Mesodermal cell (in vitro differentiated cells): ENCODE measurements around the gene MYO16.

Experiments used
- H3K27ac ChIP-seq: 2 replicates; pipeline ENCODE4 v1.7.0; 2013; ENCODE audit warnings: mild to moderate bottlenecking, low read depth, low read length, moderate library complexity; ENCODE audit not compliant: severe bottlenecking
- H3K36me3 ChIP-seq: 2 replicates; pipeline ENCODE4 v1.7.1; 2013; ENCODE audit warnings: mild to moderate bottlenecking, low read length, moderate library complexity; ENCODE audit not compliant: control insufficient read depth, insufficient read depth
- H3K4me1 ChIP-seq: one replicate; pipeline ENCODE4 v1.7.1; 2013; ENCODE audit warnings: mild to moderate bottlenecking, low read length; ENCODE audit not compliant: insufficient read depth, control insufficient read depth, poor library complexity, severe bottlenecking
- H3K4me3 ChIP-seq: 2 replicates; pipeline ENCODE4 v1.7.0; 2013; ENCODE audit warnings: low read length, control low read depth, mild to moderate bottlenecking; ENCODE audit not compliant: insufficient read depth, poor library complexity, severe bottlenecking; ENCODE audit errors: extremely low read depth
- H3K9me3 ChIP-seq: 2 replicates; pipeline ENCODE4 v1.7.1; 2013; ENCODE audit warnings: mild to moderate bottlenecking, low read length, moderate library complexity; ENCODE audit not compliant: control insufficient read depth
- WGBS, 2 experiments: methylation state at CpG; one replicate each; pipeline ENCODE4 v1.1.5; 2013; ENCODE audit warnings: missing lambda C conversion rate in 2 of 2; ENCODE audit not compliant: insufficient coverage in 2 of 2; 5-methylcytosine and 5-hydroxymethylcytosine counted together

Gene MYO16

GRCh38 chr13:108789476-108789875, 160.1 kb downstream of the MYO16 start:
- H3K27ac ChIP-seq: no peak overlapping the region
- H3K36me3 ChIP-seq: no peaks in the 10 kb centered on the region
- no peaks in the 10 kb centered on the region for H3K4me1 ChIP-seq
- no peak overlapping the region for H3K4me3 ChIP-seq
- WGBS, 2 experiments: no CpG with 5 or more reads among the region's 2 CpGs
- H3K9me3 ChIP-seq: no peaks in the 10 kb centered on the region

- Histone ChIP-seq H3K4me3 (no peak overlapping the region), H3K9me3 (no peaks in the 10 kb centered on the region), H3K36me3 (no peaks in the 10 kb centered on the region), H3K4me1 (no peaks in the 10 kb centered on the region), H3K27ac (no peak overlapping the region)
- 38 to 68% methylated on average over 3 to 4 of the region's 4 CpGs for WGBS, 2 experiments
Observed at GRCh38 chr13:108795841-108796240, 166.4 kb downstream of the MYO16 start.

DNA sequence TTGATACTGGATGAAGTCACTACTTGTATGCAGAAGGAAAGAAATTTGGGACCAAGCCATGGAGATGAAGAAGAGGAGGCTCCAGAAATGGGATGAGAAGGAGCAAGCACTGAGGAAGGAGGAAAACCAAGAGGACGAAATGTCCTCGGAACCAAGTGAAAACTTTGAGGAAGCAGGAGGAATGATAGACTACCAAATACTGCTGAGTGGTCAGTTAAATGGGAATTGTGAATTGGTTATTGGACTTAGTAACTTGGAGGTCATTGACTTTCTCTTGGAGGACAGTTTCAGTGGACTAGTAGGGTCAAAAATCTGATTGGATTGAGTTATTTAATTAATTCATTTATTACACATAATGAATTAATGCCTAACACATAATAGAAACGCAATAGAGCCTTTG, 167.9 kb downstream of the MYO16 start:
- 70 to 94% methylated on average over 2 of the region's 3 CpGs for WGBS, 2 experiments
- no peak overlapping the region for H3K4me3 ChIP-seq
- H3K27ac ChIP-seq: no peak overlapping the region

GRCh38 chr13:108807841-108808240, 178.4 kb downstream of the MYO16 start:
- Histone ChIP-seq H3K27ac (no peak overlapping the region), H3K9me3 (no peaks in the 10 kb centered on the region), H3K4me3 (no peak overlapping the region), H3K4me1 (no peaks in the 10 kb centered on the region), H3K36me3 (no peaks in the 10 kb centered on the region)

More for the DNA sequence above, 167.9 kb downstream of the MYO16 start:
- Histone ChIP-seq H3K9me3 (no peaks in the 10 kb centered on the region), H3K4me1 (no peaks in the 10 kb centered on the region), H3K36me3 (no peaks in the 10 kb centered on the region)

DNA sequence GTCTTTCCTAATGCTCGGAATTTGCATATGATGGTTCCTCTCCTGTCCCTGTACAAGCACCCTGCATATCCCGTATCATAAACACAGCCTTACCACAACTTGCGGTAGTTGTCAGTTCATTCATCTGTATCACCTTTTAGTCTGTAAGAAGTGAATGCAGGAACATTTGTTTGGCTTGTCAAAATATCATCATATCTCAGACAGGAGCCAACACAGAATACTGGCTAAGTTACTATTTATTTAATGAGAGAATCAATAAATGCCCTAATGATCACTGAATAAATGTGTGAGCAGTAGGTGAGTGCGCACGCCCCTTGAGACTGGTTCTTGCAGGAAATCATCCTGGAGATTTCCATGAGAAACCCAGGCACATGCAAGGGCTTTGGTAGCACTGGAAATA, 182.8 kb downstream of the MYO16 start:
- 100% methylated on average over 2 to 3 of the region's 5 CpGs for WGBS, 2 experiments
- no peaks in the 10 kb centered on the region for H3K9me3 ChIP-seq
- no peak overlapping the region for H3K27ac ChIP-seq
- no peaks in the 10 kb centered on the region for H3K36me3 ChIP-seq
- no peaks in the 10 kb centered on the region for H3K4me1 ChIP-seq
- H3K4me3 ChIP-seq: no peak overlapping the region

DNA sequence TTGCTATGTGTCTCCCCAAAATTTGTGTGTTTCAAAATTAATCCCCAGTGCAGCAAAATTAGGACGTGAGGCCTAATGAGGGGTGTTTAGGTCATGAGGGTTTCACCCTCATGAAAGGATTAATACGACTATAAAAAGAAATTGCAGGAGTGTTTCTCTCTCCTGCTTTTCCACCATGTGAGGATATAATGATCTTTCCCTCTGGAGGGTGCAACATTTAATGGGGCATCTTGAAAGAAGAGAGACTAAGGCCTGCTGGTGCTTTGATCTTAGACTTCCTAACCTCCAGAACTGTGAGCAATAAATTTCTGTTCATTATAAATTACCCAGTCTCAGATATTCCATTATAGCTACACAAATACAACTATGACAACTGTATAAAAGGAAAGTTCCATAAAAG, 183.2 kb downstream of the MYO16 start:
- Histone ChIP-seq H3K9me3 (no peaks in the 10 kb centered on the region), H3K4me3 (no peak overlapping the region), H3K36me3 (no peaks in the 10 kb centered on the region), H3K27ac (no peak overlapping the region), H3K4me1 (no peaks in the 10 kb centered on the region)
- 83 to 88% methylated on average over 1 to 2 of the region's 2 CpGs for whole genome bisulfite sequencing, 2 experiments

DNA sequence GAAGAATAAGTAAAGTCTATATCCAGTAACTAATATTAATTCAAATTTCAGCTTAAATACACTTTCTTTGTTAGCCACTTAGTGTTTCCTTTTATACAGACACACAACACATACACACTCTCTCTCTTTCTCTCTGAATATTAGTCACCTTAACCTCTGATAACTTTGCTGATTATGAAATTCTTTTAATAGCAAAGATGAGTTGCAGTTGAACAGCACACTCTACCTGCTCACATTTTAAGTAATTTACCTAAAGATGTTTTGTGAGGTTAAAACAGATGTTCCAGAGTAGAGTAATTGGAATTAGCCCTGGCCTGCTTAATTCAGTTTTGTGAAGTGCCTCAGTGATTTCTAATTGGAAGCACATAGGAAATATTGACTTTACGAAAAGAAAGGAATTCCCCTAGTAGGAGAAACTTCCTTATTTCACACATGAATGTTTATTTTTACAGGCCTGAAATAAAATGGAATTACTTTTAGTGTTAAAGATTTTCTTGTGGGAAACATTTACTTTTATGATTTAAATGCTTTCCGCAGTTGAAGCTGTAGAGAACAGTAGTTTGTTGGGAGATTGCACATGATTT, 184.3 kb downstream of the MYO16 start:
- H3K36me3 ChIP-seq: no peaks in the 10 kb centered on the region

GRCh38 chr13:108816375-108816774, 187.0 kb downstream of the MYO16 start:
- no peak overlapping the region for H3K27ac ChIP-seq
- H3K36me3 ChIP-seq: no peaks in the 10 kb centered on the region
- 88 to 100% methylated on average over 2 to 4 of the region's 8 CpGs for WGBS, 2 experiments
- H3K4me1 ChIP-seq: no peaks in the 10 kb centered on the region
- H3K9me3 ChIP-seq: no peaks in the 10 kb centered on the region
- no peak overlapping the region for H3K4me3 ChIP-seq

More for the DNA sequence above, 184.3 kb downstream of the MYO16 start:
- Histone ChIP-seq H3K4me3 (no peak overlapping the region), H3K4me1 (no peaks in the 10 kb centered on the region), H3K27ac (no peak overlapping the region), H3K9me3 (no peaks in the 10 kb centered on the region)
- 100% methylated on average over 1 of the region's 2 CpGs for WGBS, 2 experiments

DNA sequence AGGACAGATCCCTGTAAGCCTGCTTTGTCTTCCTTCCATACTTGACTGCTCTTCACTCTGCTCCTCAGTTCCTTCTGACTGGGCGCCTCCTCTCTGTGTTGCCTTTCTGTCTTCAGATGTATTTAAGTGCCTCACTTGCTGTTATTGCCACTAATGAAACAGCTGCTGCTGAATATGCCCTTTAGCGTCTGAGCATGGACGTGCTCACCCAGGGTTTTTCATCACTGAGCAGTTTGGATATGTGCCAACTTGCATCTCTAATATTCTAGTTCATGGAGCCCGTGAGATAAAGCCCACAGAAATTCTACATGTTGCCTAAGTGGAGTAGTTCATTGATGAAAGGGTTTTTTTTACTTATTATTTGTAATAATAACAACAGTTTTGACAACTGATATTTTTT, 198.2 kb downstream of the MYO16 start:
- WGBS, 2 experiments: 100% methylated on average over 2 to 3 of the region's 4 CpGs
- H3K27ac ChIP-seq: no peak overlapping the region
- H3K36me3 ChIP-seq: no peaks in the 10 kb centered on the region
- H3K4me1 ChIP-seq: no peaks in the 10 kb centered on the region
- no peak overlapping the region for H3K4me3 ChIP-seq
- H3K9me3 ChIP-seq: peaks cover 10% of the 10 kb centered on the region

DNA sequence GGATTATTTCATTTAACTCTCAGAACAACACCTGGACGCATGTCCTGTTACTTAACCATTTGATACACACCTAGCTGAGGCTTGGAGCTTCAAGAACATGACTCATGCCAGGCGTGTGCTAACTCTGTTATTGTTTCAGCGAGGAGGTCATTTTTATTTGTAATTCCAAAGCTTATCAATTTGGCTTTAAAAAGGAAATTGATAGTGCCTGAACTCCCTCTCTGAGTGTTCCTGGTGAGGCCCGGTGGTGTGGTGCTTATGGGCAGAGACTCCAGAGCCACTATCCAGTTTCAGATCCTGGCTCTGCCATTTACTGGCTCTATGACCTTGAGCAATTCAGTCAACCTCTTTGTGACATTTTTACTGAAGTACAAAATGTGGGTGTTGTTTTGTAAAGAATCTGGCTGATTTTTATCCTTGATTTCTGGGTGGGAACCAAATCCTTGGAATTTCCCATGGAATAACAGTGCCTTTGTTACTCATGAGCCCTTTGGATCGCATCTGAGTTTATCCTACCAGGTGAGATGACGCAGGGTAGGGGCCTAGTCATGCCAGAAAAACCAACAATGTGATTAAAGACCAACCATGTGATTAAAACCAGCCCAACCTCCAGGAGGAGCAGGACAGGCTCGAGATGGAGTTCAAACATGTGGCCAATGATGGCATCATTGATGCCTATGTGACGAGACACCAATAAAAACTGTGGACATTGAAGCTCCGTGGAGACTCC, 198.8 kb downstream of the MYO16 start:
- Histone ChIP-seq H3K4me3 (no peak overlapping the region), H3K36me3 (no peaks in the 10 kb centered on the region), H3K27ac (no peak overlapping the region), H3K4me1 (no peaks in the 10 kb centered on the region), H3K9me3 (peaks cover 10% of the 10 kb centered on the region)
- WGBS, 2 experiments: 84 to 89% methylated on average over 6 of the region's 9 CpGs

GRCh38 chr13:108830916-108831315, 201.5 kb downstream of the MYO16 start:
- Histone ChIP-seq H3K36me3 (no peaks in the 10 kb centered on the region), H3K4me1 (no peaks in the 10 kb centered on the region), H3K4me3 (no peak overlapping the region), H3K9me3 (peaks cover 13% of the 10 kb centered on the region), H3K27ac (no peak overlapping the region)
- no CpG with 5 or more reads among the region's 3 CpGs for WGBS, 2 experiments
